ENCODE data around the gene TCERG1L.

TCERG1L gene

GRCh38 chr10:131086094-131086493 lies 225.4 kb downstream of the TCERG1L start:
- intact Hi-C loops (cut with DNase I; ENCODE audit: low total_unique reads): no loop called here
- Histone ChIP-seq H3K4me1 (peaks cover 0 to 7% (median 0%) of the 10 kb centered on the region in 4 donors), H3K4me3 (no peak overlapping the region), H3K27me3 (peaks cover 0 to 3% of the 10 kb centered on the region in 2 donors), H3K9me3 (no peaks in the 10 kb centered on the region), H3K36me3 (no peaks in the 10 kb centered on the region), H3K27ac (no peak overlapping the region)
- DNase-seq: no peak
- TF ChIP-seq CTCF (IDR thresholded peaks at IDR 0.05): no peak

- Histone ChIP-seq H3K9me3 (no peaks in the 10 kb centered on the region), H3K4me3 (no peak overlapping the region), H3K4me1 (peaks cover 0 to 7% (median 0%) of the 10 kb centered on the region in 4 donors), H3K36me3 (no peaks in the 10 kb centered on the region), H3K27ac (no peak overlapping the region), H3K27me3 (peaks cover 0 to 3% of the 10 kb centered on the region in 2 donors)
- DNase-seq: no peak
- TF ChIP-seq CTCF (IDR thresholded peaks at IDR 0.05): no peak
- intact Hi-C loops (cut with DNase I; ENCODE audit: low total_unique reads): no loop called here
Measured at GRCh38 chr10:131085091-131085860, 226.2 kb downstream of the TCERG1L start.

- no peak overlapping the region for H3K27ac ChIP-seq
- no peak for TF ChIP-seq CTCF (IDR thresholded peaks at IDR 0.05)
- intact Hi-C loops (cut with DNase I; ENCODE audit: low total_unique reads): no loop called here
- no peak overlapping the region for H3K4me3 ChIP-seq
- no peaks in the 10 kb centered on the region for H3K9me3 ChIP-seq
- peaks cover 0 to 7% (median 0%) of the 10 kb centered on the region in 4 donors for H3K4me1 ChIP-seq
- DNase-seq: no peak
- H3K27me3 ChIP-seq: peaks cover 0 to 2% of the 10 kb centered on the region in 2 donors
- no peaks in the 10 kb centered on the region for H3K36me3 ChIP-seq
Measured at GRCh38 chr10:131084791-131085090, 226.8 kb downstream of the TCERG1L start.

GRCh38 chr10:131083915-131084790 lies 227.4 kb downstream of the TCERG1L start:
- Histone ChIP-seq H3K4me3 (no peak overlapping the region), H3K27me3 (no peaks in the 10 kb centered on the region), H3K4me1 (peaks cover 0 to 7% (median 0%) of the 10 kb centered on the region in 4 donors), H3K36me3 (no peaks in the 10 kb centered on the region), H3K27ac (no peak overlapping the region), H3K9me3 (no peaks in the 10 kb centered on the region)
- peak in 1 of 2 donors; percentile 13 for DNase-seq
- no peak for TF ChIP-seq CTCF (IDR thresholded peaks at IDR 0.05)
- intact Hi-C loops (cut with DNase I; ENCODE audit: low total_unique reads): no loop called here

GRCh38 chr10:131082991-131083481 lies 228.5 kb downstream of the TCERG1L start:
- no peak for DNase-seq
- intact Hi-C loops (cut with DNase I; ENCODE audit: low total_unique reads): no loop called here
- Histone ChIP-seq H3K9me3 (no peaks in the 10 kb centered on the region), H3K4me3 (no peak overlapping the region), H3K36me3 (no peaks in the 10 kb centered on the region), H3K27ac (no peak overlapping the region), H3K27me3 (no peaks in the 10 kb centered on the region), H3K4me1 (peaks cover 0 to 7% (median 0%) of the 10 kb centered on the region in 4 donors)
- no peak for TF ChIP-seq CTCF (IDR thresholded peaks at IDR 0.05)
